Stimulated activated naive CD4-positive, alpha-beta T cell treated with Interleukin-2 at 50 U/mL for 16 hours (primary cell): Measurements from ENCODE around the gene MUL1.
"Not testable (repeated sequence)": the region's sequence is repeated elsewhere in the genome, so short reads cannot be mapped to it uniquely, and the experiment has no call there.

ENCODE experiments used
- DNase-seq: peaks from one replicate; lab custom pipeline; 2025; lab: John Stamatoyannopoulos, UW

Gene MUL1

DNA sequence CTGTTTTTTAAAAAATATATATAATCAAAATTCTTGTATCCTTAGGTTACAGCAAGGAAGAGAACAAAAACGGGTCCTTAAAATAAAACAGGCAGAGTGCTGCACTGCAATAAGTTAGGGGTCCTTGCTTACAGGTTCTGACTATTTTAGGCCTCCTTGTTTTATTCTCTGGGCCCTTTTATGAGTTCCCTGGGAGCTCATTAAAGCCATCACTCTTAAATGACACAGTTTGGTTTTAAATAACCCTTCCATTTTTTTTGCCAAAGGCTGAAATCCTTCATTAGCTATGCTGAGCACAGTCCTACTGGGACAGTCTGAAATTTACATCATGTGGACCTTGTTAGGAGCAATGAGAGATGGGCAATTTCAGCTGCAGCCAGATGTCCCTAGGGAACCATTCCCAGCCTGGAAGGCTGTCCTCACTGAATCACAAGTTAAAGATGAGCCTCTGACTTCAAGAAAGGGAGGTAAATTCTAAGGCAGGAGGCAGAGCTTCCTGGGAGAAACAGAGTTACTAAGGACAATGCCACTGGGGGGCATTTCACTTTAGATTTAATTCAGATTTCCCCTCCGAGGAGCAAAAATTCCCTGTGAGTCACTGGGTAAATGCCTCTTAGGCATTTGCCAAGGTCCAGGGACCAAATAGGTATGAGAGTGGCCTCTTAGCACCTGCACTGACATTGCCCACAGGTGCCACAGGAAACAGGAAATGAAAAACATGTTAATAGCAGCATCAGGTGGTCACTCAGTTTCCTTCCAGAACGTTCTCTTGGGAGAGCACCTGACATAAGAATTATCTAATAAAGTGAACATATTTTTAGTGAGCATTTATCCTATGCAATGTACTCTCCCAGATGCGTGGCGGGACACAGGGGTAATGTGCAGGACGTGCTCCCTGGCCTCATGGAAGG is 3.8 kb upstream of the MUL1 start:
- DNase-seq: no peak

DNA sequence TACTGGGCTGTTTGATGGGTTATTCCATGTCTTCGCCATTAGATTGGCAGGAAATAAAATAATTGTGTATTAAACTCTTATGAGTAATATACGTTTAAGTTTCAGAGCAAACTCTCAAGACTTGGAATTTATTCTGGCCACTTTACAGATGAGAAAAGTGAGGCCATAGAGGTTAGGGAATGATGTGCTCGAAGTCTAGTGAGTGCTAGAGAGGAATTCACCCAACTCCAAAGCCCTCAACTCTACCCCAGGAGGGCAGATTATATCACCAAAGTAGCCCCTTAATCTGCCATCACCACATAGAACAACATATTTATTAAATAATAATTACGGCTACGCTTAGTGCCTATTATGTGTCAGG is 440 bp upstream of the MUL1 start:
- no peak for DNase-seq

- DNase-seq: no peak
Measured at GRCh38 chr1:20507248-20507563, 745 bp downstream of the MUL1 start.

DNA sequence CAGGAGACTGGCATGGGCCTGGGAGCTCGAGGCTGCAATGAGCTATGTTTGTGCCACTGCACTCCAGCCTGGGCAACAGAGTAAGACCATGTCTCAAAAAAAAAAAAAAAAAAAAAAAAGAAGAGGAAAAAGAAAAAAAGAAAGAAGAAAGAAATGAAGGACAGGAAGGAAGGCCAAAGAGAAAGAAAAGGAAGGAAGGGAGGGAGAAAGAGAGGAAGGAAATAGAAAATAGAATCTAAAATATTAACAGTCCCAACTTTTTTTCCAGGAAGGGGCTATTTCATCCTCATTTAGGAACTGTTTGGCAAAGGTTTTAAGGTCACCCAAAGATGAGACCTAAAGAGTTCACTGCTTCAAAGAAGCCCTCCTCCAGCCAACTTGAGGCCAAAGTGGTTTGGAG is 2.5 kb downstream of the MUL1 start:
- DNase-seq: no peak

GRCh38 chr1:20500716-20501115 is 7.2 kb downstream of the MUL1 start:
- no peak for DNase-seq

GRCh38 chr1:20499718-20500117 is 8.2 kb downstream of the MUL1 start:
- no peak for DNase-seq

DNA sequence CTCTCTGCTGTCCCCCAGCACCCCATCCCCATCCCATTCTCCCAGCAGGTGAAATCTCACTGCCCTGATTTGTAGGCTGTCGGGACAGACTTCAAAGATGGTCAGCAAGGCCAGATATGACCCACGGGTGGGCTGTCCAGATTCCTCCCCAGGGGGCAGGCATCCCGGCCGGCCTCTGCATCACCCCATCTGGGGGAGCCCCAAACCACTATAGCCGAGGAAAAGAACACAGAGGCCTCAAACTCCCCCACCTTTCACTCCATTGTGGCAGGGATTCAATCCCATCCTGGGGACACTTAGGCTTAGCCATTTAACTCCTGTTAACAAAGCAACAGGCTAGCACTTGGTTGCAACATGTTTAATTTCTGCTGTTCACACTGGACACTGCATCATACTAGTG is 8.8 kb downstream of the MUL1 start:
- DNase-seq: no peak

- DNase-seq: no peak
Measured at GRCh38 chr1:20498116-20498515, 9.8 kb downstream of the MUL1 start.

DNA sequence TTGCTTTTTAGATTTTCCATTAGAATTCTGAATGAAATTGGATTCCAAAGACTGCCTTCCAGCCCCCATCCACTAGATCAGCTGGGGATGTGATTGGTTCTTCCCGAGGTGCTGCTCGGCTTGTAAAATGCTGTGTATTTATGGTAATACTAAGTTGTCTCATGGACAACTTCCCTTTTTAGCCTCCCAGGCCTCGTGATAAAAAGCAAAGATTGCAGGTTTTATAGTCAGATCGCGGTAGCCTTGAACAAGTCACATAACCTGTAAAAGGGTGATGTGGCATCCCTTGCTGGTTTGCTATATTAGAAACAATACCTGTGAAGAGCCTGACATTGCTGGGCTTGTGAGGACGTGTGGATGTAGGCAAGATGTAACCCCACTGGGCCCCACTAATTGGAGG is 10.4 kb downstream of the MUL1 start:
- no peak for DNase-seq

GRCh38 chr1:20496725-20497383 is 11.1 kb downstream of the MUL1 start:
- DNase-seq: not testable (repeated sequence)

- peak; percentile 13 for DNase-seq
Measured at GRCh38 chr1:20496241-20496661, 11.7 kb downstream of the MUL1 start.

DNA sequence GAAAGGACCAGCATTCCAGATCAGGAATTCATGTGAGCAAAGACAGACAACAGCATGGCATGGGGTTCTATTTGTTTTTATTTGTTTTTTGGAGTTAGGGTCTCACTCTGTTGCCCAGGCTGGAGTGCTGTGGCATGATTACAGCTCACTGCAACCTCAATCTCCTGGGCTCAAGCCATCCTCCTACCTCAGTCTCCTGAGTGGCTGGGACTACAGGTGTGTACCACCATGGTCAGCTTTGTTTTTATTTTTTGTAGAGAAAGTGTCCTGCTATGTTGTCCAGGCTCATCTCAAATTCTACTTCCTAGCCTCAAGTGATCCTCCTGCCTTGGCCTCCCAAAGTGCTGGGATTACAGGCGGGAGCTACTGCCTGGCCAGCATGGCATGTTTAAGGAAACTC is 12.3 kb downstream of the MUL1 start:
- DNase-seq: no peak

DNA sequence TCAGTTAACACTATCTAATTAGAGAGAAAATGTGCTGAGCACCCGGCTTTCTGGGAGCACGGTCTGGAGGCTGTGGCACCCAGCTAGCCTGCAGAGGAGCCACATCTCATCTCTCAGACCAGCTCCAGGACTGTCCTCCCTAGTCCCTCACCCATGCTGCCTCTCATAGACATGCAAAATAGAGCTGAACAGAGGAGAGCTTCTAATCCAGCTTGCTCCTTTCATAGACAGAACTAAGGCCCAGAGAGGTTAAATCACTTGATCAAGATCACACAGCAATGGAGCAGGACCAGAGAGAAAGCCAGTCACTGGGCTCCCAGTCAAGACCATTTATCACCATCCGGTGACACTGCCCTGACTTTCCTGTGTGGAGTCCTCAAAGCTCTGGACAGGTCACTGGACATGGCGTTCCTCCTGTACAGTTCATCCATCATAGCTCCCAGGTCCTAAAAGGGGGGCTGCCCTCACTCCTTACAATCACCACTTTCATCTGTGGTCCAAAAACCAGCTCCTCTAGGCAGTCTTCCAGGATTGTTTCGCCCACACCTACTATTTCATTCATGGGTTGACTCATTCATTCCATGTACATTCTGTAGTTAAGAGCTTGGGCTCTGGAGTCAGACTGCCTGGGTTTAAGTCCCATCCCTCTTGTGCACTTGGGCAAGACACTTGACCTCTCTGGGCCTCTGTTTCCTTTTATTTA is 13.2 kb downstream of the MUL1 start:
- DNase-seq: no peak

GRCh38 chr1:20493839-20494608 is 13.9 kb downstream of the MUL1 start:
- peak; percentile 68 for DNase-seq

DNA sequence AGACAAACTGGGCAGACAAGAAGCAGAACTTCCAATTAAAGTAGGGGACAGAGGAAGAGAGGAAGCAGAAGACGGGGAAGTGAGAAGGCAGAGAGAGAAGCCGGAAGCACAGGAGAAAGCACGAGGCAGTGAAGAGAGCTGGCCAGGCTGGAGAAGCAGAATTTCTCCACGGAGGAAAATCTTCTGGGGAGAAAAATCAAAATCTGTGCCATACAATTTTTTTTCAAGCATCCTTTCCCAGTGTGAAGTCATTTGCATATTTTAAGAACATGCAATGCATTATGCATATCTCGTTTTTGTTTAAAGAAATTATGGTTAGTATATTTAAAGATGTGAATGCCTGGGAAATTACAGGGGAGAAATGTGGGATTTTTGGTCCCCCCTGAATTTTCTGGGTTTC is 14.6 kb downstream of the MUL1 start:
- no peak for DNase-seq

- no peak for DNase-seq
Measured at GRCh38 chr1:20492751-20493150, 15.2 kb downstream of the MUL1 start.

GRCh38 chr1:20491866-20492265 is 16.1 kb downstream of the MUL1 start:
- DNase-seq: no peak

DNA sequence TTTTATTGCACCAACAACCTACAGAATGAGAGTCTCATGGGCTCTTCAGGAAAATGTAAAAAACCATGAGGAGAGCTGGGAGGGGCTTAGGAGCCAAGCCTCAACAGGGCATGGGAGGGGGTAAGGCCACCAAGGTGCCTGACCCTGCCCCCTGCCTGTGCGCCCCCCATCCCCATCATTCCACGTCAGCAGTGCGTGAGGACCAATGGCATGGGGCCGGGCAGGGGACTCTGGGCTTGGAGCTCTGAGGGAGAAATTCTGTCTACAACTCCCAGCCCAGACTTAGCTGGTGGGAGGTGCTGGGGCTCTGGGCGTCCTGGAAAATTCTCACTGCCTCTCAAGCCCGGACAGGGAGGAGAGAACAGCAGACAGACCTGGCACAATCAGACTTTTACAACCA is 16.8 kb downstream of the MUL1 start:
- no peak for DNase-seq

DNA sequence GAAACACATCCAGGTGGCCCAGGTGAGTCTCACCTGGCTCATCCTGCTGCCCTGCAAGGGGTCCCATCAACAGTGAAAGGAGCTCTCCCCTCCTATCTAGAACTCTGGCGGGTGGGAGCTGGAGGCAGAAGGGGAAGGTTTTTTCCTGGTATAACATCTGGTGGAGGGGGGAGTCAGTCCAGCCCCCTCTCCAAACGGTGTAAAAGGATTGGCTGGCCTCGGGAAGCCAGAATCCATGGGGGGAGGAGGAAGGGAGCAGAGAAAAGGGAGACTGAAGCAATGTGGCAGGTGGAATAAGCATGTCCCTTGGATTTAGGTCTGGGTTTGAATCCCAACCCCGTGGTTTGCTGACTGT is 20.7 kb downstream of the MUL1 start:
- DNase-seq: no peak

- DNase-seq: no peak
Measured at GRCh38 chr1:20486457-20487235, 21.3 kb downstream of the MUL1 start.
